Cardiac septum (tissue), 1 donor: ENCODE results near the gene BDKRB1. TPM values are rescaled to one million over a fixed set of nuclear protein-coding genes. Genes with fewer than 3 reads are reported as not detected.

ENCODE experiments used
- DNase-seq: peaks from one replicate; pipeline ENCODE4 v3.0.0-alpha.2; 2020; ENCODE audit warnings: low spot score
- intact Hi-C: fragments of 100-400 bp; cut with DNase I; formaldehyde crosslinking; loops from one replicate; pipeline ENCODE4 v1.14.0; 2022
- total RNA-seq: library from RNA; stranded (reverse); fragmentation: NEBNext Ultra II Directional; extraction: Animal tissue kit (Norgen Biotek cat#: 25700); gene quantifications from one replicate; pipeline ENCODE4 v1.2.1, GENCODE V29; 2021
- donor health status: DM: no; HTN: no; CAD: no.

The BDKRB1 gene
- total RNA-seq, 1 donor from 2014 or later = not detected

- intact Hi-C loops = loop anchor here (2.0 to 10.0 kb wide), 3 partner anchors 173 to 709 kb away; no protein-coding TSS in a partner anchor
- no peak for DNase-seq
These were observed 17.6 kb downstream of the BDKRB1 start for GRCh38 chr14:96273629-96274028.

GRCh38 chr14:96274122-96274521 is 18.1 kb downstream of the BDKRB1 start:
- intact Hi-C loops = loop anchor here (2.0 to 10.0 kb wide), 3 partner anchors 173 to 709 kb away; no protein-coding TSS in a partner anchor
- DNase-seq = no peak

GRCh38 chr14:96274543-96274942 is 18.5 kb downstream of the BDKRB1 start:
- intact Hi-C loops = loop anchor here (2.0 to 10.0 kb wide), 3 partner anchors 174 to 710 kb away; no protein-coding TSS in a partner anchor
- no peak for DNase-seq

GRCh38 chr14:96275177-96276112 is 19.4 kb downstream of the BDKRB1 start:
- intact Hi-C loops = loop anchor here (2.0 to 10.0 kb wide), 3 partner anchors 175 to 711 kb away; no protein-coding TSS in a partner anchor
- DNase-seq = no peak

DNA sequence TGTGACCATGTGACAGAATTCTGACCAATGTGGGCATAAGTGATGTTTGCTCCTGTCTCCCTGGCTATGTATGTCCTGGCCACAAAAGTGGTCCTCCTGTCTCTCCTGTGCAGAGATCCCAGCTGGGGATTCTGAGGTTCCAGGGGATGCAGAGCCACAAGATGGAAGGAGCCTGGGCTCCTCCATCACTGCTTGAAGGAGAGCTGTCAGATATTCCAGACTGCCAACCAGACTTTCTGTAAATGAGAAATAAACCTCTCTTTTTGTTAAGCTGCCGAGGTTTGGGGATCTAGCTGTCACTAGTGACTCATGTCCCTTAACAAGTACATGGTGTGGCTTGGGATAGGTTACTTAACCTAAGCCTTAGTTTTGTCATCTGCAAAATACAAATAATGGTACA is 21.9 kb downstream of the BDKRB1 start:
- DNase-seq = no peak
- intact Hi-C loops = loop anchor here (10.0 kb wide), 1 partner anchor 713 kb away; no protein-coding TSS in a partner anchor

- no peak for DNase-seq
- intact Hi-C loops = loop anchor here (10.0 kb wide), 1 partner anchor 715 kb away; no protein-coding TSS in a partner anchor
These were observed 23.6 kb downstream of the BDKRB1 start for GRCh38 chr14:96279564-96279963.

- intact Hi-C loops = no loop called here
- no peak for DNase-seq
These were observed 24.1 kb downstream of the BDKRB1 start for GRCh38 chr14:96280104-96280503.

DNA sequence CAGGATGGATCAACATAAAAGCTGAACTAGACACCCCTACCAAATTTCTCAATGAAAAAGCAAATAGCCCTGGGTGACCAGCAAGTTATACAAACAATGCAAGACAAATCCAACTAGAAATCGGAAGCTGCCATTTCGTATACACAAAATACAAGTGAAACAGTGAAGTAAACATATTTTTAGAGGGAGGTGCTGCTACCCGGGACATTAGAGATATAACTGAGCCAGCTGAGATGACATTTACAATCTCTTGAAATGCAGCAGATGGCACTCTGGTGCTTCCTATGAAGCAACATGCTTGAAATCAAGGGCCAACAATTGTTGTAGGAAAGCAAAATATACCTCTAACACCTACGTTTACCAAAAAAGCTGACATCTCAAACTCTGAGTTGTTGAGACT is 25.5 kb downstream of the BDKRB1 start:
- DNase-seq = no peak
- intact Hi-C loops = no loop called here

- intact Hi-C loops = no loop called here
- DNase-seq = no peak
These were observed 28.0 kb downstream of the BDKRB1 start for GRCh38 chr14:96284008-96284407.

- no peak for DNase-seq
- intact Hi-C loops = no loop called here
These were observed 28.4 kb downstream of the BDKRB1 start for GRCh38 chr14:96284430-96284829.

DNA sequence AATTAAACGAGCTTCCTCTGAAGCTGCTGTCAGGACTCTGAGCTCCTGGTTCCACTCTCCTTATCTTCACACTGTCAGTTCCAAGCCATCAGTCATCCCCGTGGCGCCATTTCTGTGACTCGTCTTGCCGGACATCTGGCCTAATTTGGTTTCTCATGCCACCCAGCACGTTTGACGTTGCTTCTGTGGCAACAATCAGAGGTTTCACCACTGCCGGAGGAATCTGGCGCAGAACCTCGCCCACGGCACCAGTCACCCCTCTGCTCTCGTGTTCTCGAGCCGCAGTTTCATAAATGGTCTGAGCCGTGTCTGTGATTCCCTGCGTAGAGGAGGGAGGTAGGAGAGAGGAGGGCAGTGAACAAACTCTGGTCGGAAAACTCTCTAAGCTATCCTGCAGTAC is 29.7 kb downstream of the BDKRB1 start:
- intact Hi-C loops = no loop called here
- DNase-seq = no peak

GRCh38 chr14:96286251-96286650 is 30.2 kb downstream of the BDKRB1 start:
- DNase-seq = no peak
- intact Hi-C loops = no loop called here

GRCh38 chr14:96287856-96288255 is 31.8 kb downstream of the BDKRB1 start:
- intact Hi-C loops = no loop called here
- no peak for DNase-seq

DNA sequence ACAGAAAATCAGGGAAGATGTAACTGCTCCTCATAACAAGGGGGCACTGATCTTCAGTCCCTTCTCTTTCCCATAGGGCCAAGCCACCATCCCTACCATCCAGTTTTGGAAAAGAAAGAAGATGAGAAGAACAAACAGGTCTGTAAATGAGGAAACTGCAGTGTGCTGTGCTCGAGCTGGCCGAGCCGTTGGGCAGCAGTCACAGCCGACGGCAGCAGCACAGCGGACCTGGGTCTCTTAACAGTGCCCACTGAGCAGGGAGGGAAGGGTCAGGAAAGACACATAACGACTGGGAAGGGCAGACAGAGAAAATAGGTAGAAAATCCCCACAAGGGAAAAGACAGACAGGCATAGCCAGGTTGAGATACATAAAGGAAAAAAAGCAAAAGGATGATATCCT is 38.2 kb downstream of the BDKRB1 start:
- DNase-seq = no peak
- intact Hi-C loops = no loop called here

GRCh38 chr14:96297000-96297399 is 41.0 kb downstream of the BDKRB1 start:
- intact Hi-C loops = no loop called here
- no peak for DNase-seq

DNA sequence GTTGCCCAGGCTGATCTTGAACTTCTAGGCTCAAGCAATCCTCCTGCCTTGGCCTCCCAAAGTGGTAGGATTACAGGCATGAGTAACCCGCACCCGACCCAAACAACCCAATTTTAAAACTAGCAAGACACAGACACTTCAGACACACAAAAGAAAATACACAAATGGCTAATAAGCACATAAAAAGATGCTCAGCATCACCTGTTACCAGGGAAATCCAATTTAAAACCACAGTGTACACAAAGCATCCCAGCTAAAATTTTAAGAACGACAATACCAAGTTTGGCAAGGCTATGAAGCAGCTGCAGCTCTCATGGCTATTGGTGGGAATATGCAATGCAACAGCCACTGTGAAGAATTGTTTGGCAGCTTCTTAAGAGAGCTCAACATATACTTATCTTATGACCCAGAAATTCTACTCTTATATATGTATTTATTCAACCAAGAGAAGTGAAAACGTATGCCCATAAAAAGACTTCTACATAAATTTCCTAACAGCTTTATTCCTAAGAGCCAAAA is 42.0 kb downstream of the BDKRB1 start:
- intact Hi-C loops = loop anchor here (2.0 kb wide), 1 partner anchor 127 kb away; no protein-coding TSS in a partner anchor
- DNase-seq = no peak

DNA sequence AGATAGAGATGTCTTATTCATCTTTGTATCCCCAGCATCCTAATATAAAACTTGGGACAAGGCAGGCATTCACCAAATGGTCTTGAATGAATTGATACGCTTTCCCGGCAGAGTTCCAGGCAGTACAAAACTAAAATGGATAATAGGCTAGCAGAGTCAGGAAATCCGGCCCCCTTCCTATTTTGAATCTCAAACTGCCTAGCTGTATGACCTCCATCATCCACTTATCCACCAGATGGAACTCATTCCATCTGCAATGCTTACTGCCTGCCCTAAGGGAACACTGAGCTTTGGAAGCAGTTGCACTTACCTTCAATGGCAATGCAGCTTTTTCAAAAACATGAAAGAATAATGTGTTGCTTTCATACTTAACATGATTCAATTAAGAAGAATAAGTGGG is 43.4 kb downstream of the BDKRB1 start:
- DNase-seq = no peak
- intact Hi-C loops = loop anchor here (2.0 kb wide), 1 partner anchor 125 kb away; no protein-coding TSS in a partner anchor

DNA sequence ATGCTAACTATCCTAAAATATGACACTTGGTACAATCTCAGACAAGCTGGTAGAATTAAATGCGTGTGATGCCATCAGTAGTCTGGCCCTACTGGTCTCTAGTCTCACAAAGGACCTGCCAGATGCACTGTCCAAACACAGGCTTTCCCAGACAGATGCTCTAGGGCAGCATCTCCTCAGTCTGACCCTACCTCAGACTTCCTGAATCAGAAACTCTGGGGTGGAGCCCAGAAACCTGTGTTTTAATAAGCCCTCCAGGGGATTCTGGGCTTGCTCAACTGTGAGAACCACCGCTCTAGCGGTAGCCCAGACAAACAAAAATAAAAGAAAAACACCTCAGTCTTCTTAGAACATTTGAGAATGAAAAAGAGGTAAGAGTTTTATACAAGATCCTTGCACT is 48.0 kb downstream of the BDKRB1 start:
- DNase-seq = no peak
- intact Hi-C loops = no loop called here

DNA sequence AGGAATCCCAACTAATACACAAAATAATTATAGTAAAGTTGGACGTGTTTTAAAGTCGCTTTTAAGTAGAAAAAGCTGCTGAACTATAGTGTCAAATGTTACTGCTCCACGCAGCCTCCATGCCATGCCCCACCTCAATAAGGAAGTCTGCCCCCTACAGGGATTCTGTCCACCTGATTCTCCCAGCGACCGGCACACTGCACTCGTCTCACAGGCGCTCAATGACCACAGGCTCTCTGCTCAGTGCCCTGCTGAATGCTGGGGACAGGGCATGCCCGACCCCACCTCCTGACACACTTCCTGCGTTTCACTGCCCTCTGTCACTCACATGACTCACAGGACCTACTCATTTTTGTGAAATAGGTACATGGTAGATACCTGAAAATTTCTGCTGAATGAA is 48.9 kb downstream of the BDKRB1 start:
- DNase-seq = no peak
- intact Hi-C loops = no loop called here

GRCh38 chr14:96307434-96307833 is 51.4 kb downstream of the BDKRB1 start:
- no peak for DNase-seq
- intact Hi-C loops = no loop called here
